ENCODE data around the gene SINHCAF.

DNA sequence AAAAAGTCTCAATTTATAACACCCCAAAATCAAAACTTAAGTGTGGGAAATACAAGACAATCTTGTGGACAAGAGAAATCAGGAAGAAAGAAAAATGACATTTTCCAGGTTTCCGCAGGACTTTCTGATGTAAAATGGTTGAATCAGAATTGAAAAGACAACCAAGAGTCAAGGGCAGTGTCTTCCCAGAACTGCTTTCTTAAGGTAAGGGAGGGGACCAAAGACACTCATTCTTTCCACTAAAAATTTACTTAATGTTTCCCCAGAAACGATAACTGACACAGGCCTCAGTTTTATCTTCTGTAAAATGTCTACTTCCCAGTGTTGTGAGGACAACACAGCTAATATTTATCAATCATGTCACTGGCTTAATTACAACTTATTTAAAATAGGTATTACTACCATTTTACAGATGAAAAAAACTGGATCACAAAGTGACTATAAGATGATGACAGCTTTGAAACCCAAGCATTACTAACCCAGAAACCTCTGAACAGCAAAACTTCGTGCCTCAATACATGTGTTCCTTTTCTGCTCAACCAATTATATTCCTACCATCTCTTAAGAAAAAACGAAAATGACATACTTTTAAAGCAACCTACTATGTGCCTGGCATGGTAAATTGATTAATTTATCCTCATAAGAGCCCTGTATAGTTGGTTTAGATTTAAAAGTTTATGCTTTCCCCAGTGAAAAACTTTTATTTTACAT is 4.6 kb downstream of the SINHCAF start:
- TF ChIP-seq CTCF (IDR thresholded peaks at IDR 0.05; ENCODE audit: poor library complexity), result no peak
- TF ChIP-seq EZH2 (IDR thresholded peaks at IDR 0.05; ENCODE audit: borderline replicate concordance), result no peak
- no peak for TF ChIP-seq EZH2phosphoT487 (IDR thresholded peaks at IDR 0.05; ENCODE audit: low read depth, severe bottlenecking, unreplicated experiment)
